HFFc6 (cell line): ENCODE measurements around the gene TTC21B. TPM values are rescaled to one million over a fixed set of nuclear protein-coding genes. Genes with fewer than 3 reads are reported as not detected.

Experiments used
- DNase-seq: peaks from one replicate; pipeline ENCODE4 v3.0.0-alpha.2; 2018
- H3K27ac Mint-ChIP-seq: 2 replicates; pipeline ENCODE4 v1.8.0; 2020; ENCODE audit warnings: mild to moderate bottlenecking, mixed read lengths
- H3K27me3 Mint-ChIP-seq: 2 replicates; pipeline ENCODE4 v1.8.0; 2021; ENCODE audit warnings: mild to moderate bottlenecking, moderate library complexity, mixed read lengths; ENCODE audit not compliant: insufficient read depth
- H3K36me3 Mint-ChIP-seq: 2 replicates; pipeline ENCODE4 v1.8.0; 2021; ENCODE audit warnings: low read depth, mixed read lengths
- H3K4me1 Mint-ChIP-seq: 2 replicates; pipeline ENCODE4 v1.8.0; 2020; ENCODE audit warnings: low read depth, mixed read lengths
- H3K4me3 Mint-ChIP-seq: 2 replicates; pipeline ENCODE4 v1.8.0; 2020; ENCODE audit warnings: mild to moderate bottlenecking, moderate library complexity, mixed read lengths
- H3K9me3 Mint-ChIP-seq: 2 replicates; pipeline ENCODE4 v1.8.0; 2020; ENCODE audit warnings: mild to moderate bottlenecking, mixed read lengths
- CTCF ChIP-seq: fragments of 200-600 bp; sonication (generic); IDR thresholded peaks from 2 replicates; pipeline ENCODE4 v1.5.0; 2021; ENCODE audit warnings: antibody characterized with exemption, mild to moderate bottlenecking
- total RNA-seq, 6 experiments: library from RNA; stranded (reverse); fragmentation: NEBNext Ultra II Directional; extraction: Animal tissue kit (Norgen Biotek cat#: 25700); gene quantifications; 2 replicates in 1 of 6; 3 replicates in 5 of 6; pipeline ENCODE4 v1.2.3, GENCODE V29; 2021

Gene TTC21B
- total RNA-seq, 6 experiments from 2014 or later, result 9.4 to 13.0 (median 10.2) TPM

- no peak overlapping the region for H3K4me3 Mint-ChIP-seq
- peaks cover 1% of the 10 kb centered on the region; the same call in 1 of the 2 replicates for H3K27me3 Mint-ChIP-seq
- no peaks in the 10 kb centered on the region for H3K9me3 Mint-ChIP-seq
- H3K27ac Mint-ChIP-seq, result no peak overlapping the region
- H3K36me3 Mint-ChIP-seq, result no peaks in the 10 kb centered on the region
- peaks cover 15% of the 10 kb centered on the region for H3K4me1 Mint-ChIP-seq
- DNase-seq, result no peak
- no peak for TF ChIP-seq CTCF
Measured at GRCh38 chr2:165958313-165958960, 4.9 kb upstream of the TTC21B start.

GRCh38 chr2:165957030-165957675, 3.6 kb upstream of the TTC21B start:
- peaks cover 15% of the 10 kb centered on the region for H3K4me1 Mint-ChIP-seq
- H3K27me3 Mint-ChIP-seq, result 0 out of 2 replicates have a peak, but pooled peaks cover 1% of the 10 kb centered on the region
- H3K9me3 Mint-ChIP-seq, result no peaks in the 10 kb centered on the region
- DNase-seq, result no peak
- TF ChIP-seq CTCF, result no peak
- H3K4me3 Mint-ChIP-seq, result no peak overlapping the region
- H3K36me3 Mint-ChIP-seq, result no peaks in the 10 kb centered on the region
- no peak overlapping the region for H3K27ac Mint-ChIP-seq

- Mint-ChIP-seq H3K27ac (no peak overlapping the region), H3K9me3 (no peaks in the 10 kb centered on the region), H3K27me3 (no peaks in the 10 kb centered on the region), H3K4me1 (peaks cover 15% of the 10 kb centered on the region), H3K4me3 (no peak overlapping the region), H3K36me3 (no peaks in the 10 kb centered on the region)
- no peak for TF ChIP-seq CTCF
- peak; percentile 33 for DNase-seq
Measured at GRCh38 chr2:165953306-165953654, 296 bp downstream of the TTC21B start.

GRCh38 chr2:165952741-165953211, 800 bp downstream of the TTC21B start:
- H3K9me3 Mint-ChIP-seq, result no peaks in the 10 kb centered on the region
- no peaks in the 10 kb centered on the region for H3K36me3 Mint-ChIP-seq
- no peaks in the 10 kb centered on the region for H3K27me3 Mint-ChIP-seq
- peak; percentile 30 for DNase-seq
- H3K27ac Mint-ChIP-seq, result no peak overlapping the region
- no peak overlapping the region for H3K4me3 Mint-ChIP-seq
- H3K4me1 Mint-ChIP-seq, result peaks cover 15% of the 10 kb centered on the region
- no peak for TF ChIP-seq CTCF

GRCh38 chr2:165952085-165952484, 1.5 kb downstream of the TTC21B start:
- DNase-seq, result no peak
- Mint-ChIP-seq H3K4me1 (peaks cover 15% of the 10 kb centered on the region), H3K27me3 (no peaks in the 10 kb centered on the region), H3K27ac (no peak overlapping the region), H3K9me3 (no peaks in the 10 kb centered on the region), H3K4me3 (no peak overlapping the region), H3K36me3 (no peaks in the 10 kb centered on the region)
- no peak for TF ChIP-seq CTCF
